ENCODE results near the gene EHD4. TPM values are rescaled to one million over a fixed set of nuclear protein-coding genes. Genes with fewer than 3 reads are reported as not detected.

The EHD4 gene
- total RNA-seq, 2 donors from 2014 or later = 34.0 to 42.1 TPM

- intact Hi-C loops (cut with DNase I) = no loop called here
- no peak for DNase-seq
- ATAC-seq = peak in 1 of 2 donors; percentile 18
These were observed 23.9 kb downstream of the EHD4 start for GRCh38 chr15:41948490-41948889.

GRCh38 chr15:41946970-41947369 is 25.4 kb downstream of the EHD4 start:
- ATAC-seq (peak; percentile 29 to 45), DNase-seq (no peak)
- intact Hi-C loops (cut with DNase I) = no loop called here

GRCh38 chr15:41945731-41946130 is 26.6 kb downstream of the EHD4 start:
- intact Hi-C loops (cut with DNase I) = no loop called here
- ATAC-seq (peak; percentile 31 to 49), DNase-seq (no peak)

GRCh38 chr15:41945221-41945620 is 27.1 kb downstream of the EHD4 start:
- intact Hi-C loops (cut with DNase I) = no loop called here
- DNase-seq = no peak
- ATAC-seq = peak; percentile 7 to 29

GRCh38 chr15:41944313-41944940 is 27.9 kb downstream of the EHD4 start:
- ATAC-seq (peak; percentile 70 to 87), DNase-seq (peak; percentile 67)
- intact Hi-C loops (cut with DNase I) = no loop called here

GRCh38 chr15:41943543-41944312 is 28.6 kb downstream of the EHD4 start:
- no peak for DNase-seq
- intact Hi-C loops (cut with DNase I) = no loop called here
- no peak for ATAC-seq

GRCh38 chr15:41942886-41943285 is 29.5 kb downstream of the EHD4 start:
- DNase-seq (no peak), ATAC-seq (no peak)
- intact Hi-C loops (cut with DNase I) = no loop called here

- ATAC-seq (no peak), DNase-seq (no peak)
- intact Hi-C loops (cut with DNase I) = no loop called here
These were observed 30.5 kb downstream of the EHD4 start for GRCh38 chr15:41941644-41942415.

GRCh38 chr15:41940441-41940857 is 31.9 kb downstream of the EHD4 start:
- intact Hi-C loops (cut with DNase I) = no loop called here
- no peak for DNase-seq
- no peak for ATAC-seq

GRCh38 chr15:41939986-41940385 is 32.4 kb downstream of the EHD4 start:
- no peak for DNase-seq
- no peak for ATAC-seq

GRCh38 chr15:41937568-41937923 is 34.8 kb downstream of the EHD4 start:
- no peak for ATAC-seq
- intact Hi-C loops (cut with DNase I) = no loop called here

More at GRCh38 chr15:41939986-41940385, 32.4 kb downstream of the EHD4 start:
- intact Hi-C loops (cut with DNase I) = no loop called here

GRCh38 chr15:41936649-41937567 is 35.4 kb downstream of the EHD4 start:
- ATAC-seq (peak; percentile 27 to 56), DNase-seq (peak; percentile 81)
- intact Hi-C loops (cut with DNase I) = no loop called here

More at GRCh38 chr15:41937568-41937923, 34.8 kb downstream of the EHD4 start:
- DNase-seq = no peak

- DNase-seq (no peak), ATAC-seq (no peak)
- intact Hi-C loops (cut with DNase I) = no loop called here
These were observed 36.2 kb downstream of the EHD4 start for GRCh38 chr15:41936155-41936554.

GRCh38 chr15:41935566-41936020 is 36.8 kb downstream of the EHD4 start:
- ATAC-seq (no peak), DNase-seq (no peak)
- intact Hi-C loops (cut with DNase I) = no loop called here

- intact Hi-C loops (cut with DNase I) = loop anchor here in 1 of 2 donors (5.0 kb wide), 1 partner anchor 32 kb away; no protein-coding TSS in a partner anchor
- ATAC-seq (peak; percentile 29 to 37), DNase-seq (no peak)
These were observed 37.5 kb downstream of the EHD4 start for GRCh38 chr15:41934843-41935242.

GRCh38 chr15:41933771-41934170 is 38.6 kb downstream of the EHD4 start:
- intact Hi-C loops (cut with DNase I) = loop anchor here in 1 of 2 donors (5.0 kb wide), 1 partner anchor 34 kb away; no protein-coding TSS in a partner anchor
- ATAC-seq = peak in 1 of 2 donors; percentile 61
- no peak for DNase-seq

- DNase-seq (no peak), ATAC-seq (no peak)
- intact Hi-C loops (cut with DNase I) = loop anchor here in 1 of 2 donors (5.0 kb wide), 1 partner anchor 34 kb away; no protein-coding TSS in a partner anchor
These were observed 39.0 kb downstream of the EHD4 start for GRCh38 chr15:41933326-41933725.

- intact Hi-C loops (cut with DNase I) = loop anchor here in 1 of 2 donors (5.0 kb wide), 1 partner anchor 35 kb away; no protein-coding TSS in a partner anchor
- ATAC-seq (no peak), DNase-seq (no peak)
These were observed 39.7 kb downstream of the EHD4 start for GRCh38 chr15:41932511-41933289.

Data from left cardiac atrium (tissue), 4 donors.